GM12878 (cell line): ENCODE measurements around the gene HOXA1. TPM values are rescaled to one million over a fixed set of nuclear protein-coding genes. Genes with fewer than 3 reads are reported as not detected.

Experiments
- ATAC-seq: fragments of 200-7000 bp; cut with Tn5 transposase; 3 replicates; pipeline ENCODE4 v1.9.1; 2020; ENCODE audit warnings: mild to moderate bottlenecking, moderate library complexity
- BruUV-seq: library from RNA; stranded (reverse); fragments of 400-500 nt; replicated peaks from 2 replicates; lab custom pipeline; 2021; lab: Mats Ljungman, UMichigan
- CTCF ChIA-PET: fragments of 300-600 bp; sonication (Branson Sonifier 250); formaldehyde crosslinking; extraction: SDS; loops from one replicate; lab custom pipeline; 2021; ENCODE audit warnings: inconsistent platforms; lab: Yijun Ruan, JAX
- POLR2A ChIA-PET: fragments of 350-600 bp; formaldehyde crosslinking; extraction: SDS; loops from one replicate; lab custom pipeline; 2021; ENCODE audit warnings: inconsistent platforms; lab: Charles Lee
- RAD21 ChIA-PET: fragments of 300-600 bp; sonication (Branson Sonifier 250); formaldehyde crosslinking; loops from one replicate; lab custom pipeline; 2023; ENCODE audit warnings: antibody characterized with exemption; ENCODE audit not compliant: unreplicated experiment; lab: Charles Lee
- SMC1A ChIA-PET: fragments of 300-600 bp; sonication (Branson Sonifier 250); formaldehyde crosslinking; loops from one replicate; lab custom pipeline; 2023; ENCODE audit not compliant: unreplicated experiment, uncharacterized antibody; lab: Charles Lee
- DNase-seq: peaks from one replicate; pipeline ENCODE4 v3.0.0-alpha.2; 2011; ENCODE audit warnings: low read depth, low spot score
- FAIRE-seq: peaks from 3 replicates; lab custom pipeline; 2011; peaks lifted over from hg19 to GRCh38; lab: Jason Lieb, UNC
- H2AFZ ChIP-seq: 2 replicates; pipeline ENCODE4 v1.6.0; 2011; ENCODE audit warnings: low read depth, low read length, control low read depth; ENCODE audit not compliant: control insufficient read depth
- H3K27ac ChIP-seq: 2 replicates; pipeline ENCODE4 v1.5.1; 2011; ENCODE audit warnings: control low read depth; ENCODE audit not compliant: control insufficient read depth, insufficient read depth
- H3K27me3 ChIP-seq, 2 experiments: replicated peaks in 1 of 2; 2 replicates each; pipeline versions ENCODE4 v1.6.0 to v1.6.1; 2011; ENCODE audit warnings: low read length in 1 of 2; ENCODE audit not compliant: control insufficient read depth in 2 of 2, insufficient read depth in 2 of 2
- H3K36me3 ChIP-seq, 2 experiments: 2 replicates each; pipeline ENCODE4 v1.5.1; 2011; ENCODE audit warnings: low read length in 1 of 2; ENCODE audit not compliant: control insufficient read depth in 2 of 2, insufficient read depth in 2 of 2
- H3K4me1 ChIP-seq: 2 replicates; pipeline ENCODE4 v1.6.1; 2011; ENCODE audit warnings: mild to moderate bottlenecking, low read length, moderate library complexity, mixed read lengths; ENCODE audit not compliant: control insufficient read depth, insufficient read depth
- H3K4me2 ChIP-seq: 2 replicates; pipeline ENCODE4 v1.6.0; 2011; ENCODE audit warnings: control low read depth; ENCODE audit not compliant: control insufficient read depth, insufficient read depth
- H3K4me3 ChIP-seq: fragments of 200-600 bp; sonication (generic); 2 replicates; pipeline ENCODE4 v1.5.1; 2016
- H3K79me2 ChIP-seq: 2 replicates; pipeline ENCODE4 v1.6.0; 2011; ENCODE audit warnings: low read length; ENCODE audit not compliant: control insufficient read depth, insufficient read depth
- H3K9ac ChIP-seq: 2 replicates; pipeline ENCODE4 v1.8.0; 2011; ENCODE audit warnings: low read length, control low read depth, mixed read lengths; ENCODE audit not compliant: control insufficient read depth, insufficient read depth
- H3K9me3 ChIP-seq: replicated peaks from 3 replicates; pipeline ENCODE4 v1.5.1; 2011; ENCODE audit warnings: mild to moderate bottlenecking, low read length; ENCODE audit not compliant: control insufficient read depth, insufficient read depth
- H4K20me1 ChIP-seq: 2 replicates; pipeline ENCODE4 v1.6.0; 2011; ENCODE audit not compliant: control insufficient read depth, insufficient read depth
- ATF7 ChIP-seq: fragments of 450-650 bp; IDR thresholded peaks from 2 replicates; pipeline ENCODE4 v1.6.1; 2016; ENCODE audit warnings: low read depth, mild to moderate bottlenecking
- CEBPZ ChIP-seq: fragments of 150-350 bp; IDR thresholded peaks from 2 replicates; pipeline ENCODE4 v1.6.1; 2016; ENCODE audit warnings: low read depth, low read length
- CUX1 ChIP-seq: IDR thresholded peaks from 2 replicates; pipeline ENCODE4 v1.6.1; 2012; ENCODE audit warnings: improper control_type of control experiment, low read depth, low read length; ENCODE audit not compliant: insufficient replicate concordance
- GABPA ChIP-seq: IDR thresholded peaks from 2 replicates; pipeline ENCODE4 v1.6.1; 2014; ENCODE audit warnings: antibody characterized with exemption, low read depth, mild to moderate bottlenecking, inconsistent platforms
- MXI1 ChIP-seq: fragments of 150-350 bp; IDR thresholded peaks from 2 replicates; pipeline ENCODE4 v1.6.1; 2011; ENCODE audit warnings: low read depth, mild to moderate bottlenecking, inconsistent platforms, low read length, improper control_type of control experiment
- SPI1 ChIP-seq: IDR thresholded peaks from 2 replicates; pipeline ENCODE4 v1.6.1; 2011; ENCODE audit warnings: low read depth, mild to moderate bottlenecking, low read length, moderate library complexity, borderline replicate concordance; ENCODE audit not compliant: insufficient read depth
- YBX1 ChIP-seq: fragments of 450-650 bp; IDR thresholded peaks from 2 replicates; pipeline ENCODE4 v1.6.1; 2016; ENCODE audit warnings: antibody characterized with exemption
- WGBS: methylation state at CpG from one replicate; pipeline ENCODE4 v1.1.6; 2016; ENCODE audit warnings: low lambda C conversion rate; ENCODE audit not compliant: insufficient replicate concordance, insufficient coverage; ENCODE audit errors: missing lambda C conversion rate; 5-methylcytosine and 5-hydroxymethylcytosine counted together
- in situ Hi-C: fragments of 300-500 bp; cut with MboI; formaldehyde crosslinking; loops from 9 replicates; pipeline ENCODE4 v1.14.3; 2018; ENCODE audit warnings: mixed read lengths
- intact Hi-C: fragments of 100-400 bp; cut with micrococcal nuclease; formaldehyde crosslinking; loops from one replicate; pipeline ENCODE4 v1.14.2; 2022; ENCODE audit not compliant: unreplicated experiment
- polyA plus RNA-seq, 11 experiments: library from polyadenylated mRNA; depleted of rRNA in 4 of 11; unstranded in 6 of 11; stranded (reverse) in 5 of 11; fragments of >200 nt; fragmentation: Nextera tagmentation in 4 of 11; fragmentation: Illumina TruSeq in 1 of 11; extraction: Ambion mirVana in 4 of 11; extraction: Trizol in 1 of 11; gene quantifications; 1 replicate in 1 of 11; 2 replicates in 10 of 11; pipeline versions ENCODE4 v1.2.1 to v1.2.3, GENCODE V29; 2011 to 2016; ENCODE audit warnings: inconsistent platforms in 2 of 11, missing spikeins in 2 of 11, low read depth in 1 of 11
- total RNA-seq, 4 experiments: library from RNA; depleted of rRNA in 3 of 4; stranded (reverse); fragments of >200 nt in 3 of 4; fragmentation: Illumina TruSeq in 1 of 4; extraction: Trizol in 1 of 4; gene quantifications; 2 replicates each; pipeline versions ENCODE4 v1.2.1 to v1.2.3, GENCODE V29; 2013 to 2021

HOXA1 gene
- total and polyA plus RNA-seq, 10 of the 15 experiments (the other 5 are each of a cell fraction or from before 2014, with no cell fraction given) = 0.06 to 1.7 (median 0.18) TPM; not detected in 3

GRCh38 chr7:27099453-27100370, 3.9 kb upstream of the HOXA1 start:
- in situ Hi-C loops = no loop called here
- TSS peak; percentile 18 for BruUV-seq
- peaks cover 6% of the 10 kb centered on the region for H3K4me1 ChIP-seq

More at GRCh38 chr7:27099453-27100370, 3.9 kb upstream of the HOXA1 start:
- FAIRE-seq = no peak
- H3K4me3 ChIP-seq = no peak overlapping the region
- CTCF ChIA-PET = interaction anchor here (0.6 to 1.5 kb wide), 5 partner anchors 8 to 251 kb away, joined by 3 to 5 read pairs (median 4); no protein-coding TSS in a partner anchor
- H3K27me3 ChIP-seq = peaks cover 4% of the 10 kb centered on the region in 2 experiments
- H3K27ac ChIP-seq = no peak overlapping the region
- TF ChIP-seq CEBPZ = no peak
- TF ChIP-seq CUX1 = no peak
- TF ChIP-seq SPI1 = no peak
- no peak for TF ChIP-seq ATF7
- no peak for TF ChIP-seq MXI1
- no peak for TF ChIP-seq YBX1
- no peak for TF ChIP-seq GABPA
- H3K9ac ChIP-seq = no peak overlapping the region
- no peaks in the 10 kb centered on the region for H4K20me1 ChIP-seq
- POLR2A ChIA-PET = no interaction called here
- SMC1A ChIA-PET = interaction anchor here (1.0 to 2.4 kb wide), 4 partner anchors 9 to 46 kb away, joined by 3 to 8 read pairs (median 4); no protein-coding TSS in a partner anchor
- DNase-seq = no peak
- no peaks in the 10 kb centered on the region for H3K36me3 ChIP-seq
- H3K79me2 ChIP-seq = no peaks in the 10 kb centered on the region
- 86% methylated on average over 8 of the region's 8 CpGs for WGBS
- no peaks in the 10 kb centered on the region; the same call in 2 of the 3 replicates for H3K9me3 ChIP-seq
- intact Hi-C loops = no loop called here
- H2AFZ ChIP-seq = no peak overlapping the region
- ATAC-seq = no peak
- RAD21 ChIA-PET = interaction anchor here (0.7 kb wide), 1 partner anchor 1318 kb away, joined by 3 read pairs; no protein-coding TSS in a partner anchor
- H3K4me2 ChIP-seq = no peak overlapping the region
